Esophagus (tissue), 2 donors: Measurements from ENCODE around the gene IKZF5. TPM values are rescaled to one million over a fixed set of nuclear protein-coding genes. Genes with fewer than 3 reads are reported as not detected.

Experiments
- H3K27ac ChIP-seq, 2 donors: one replicate each; pipeline ENCODE4 v1.5.1; 2013; ENCODE audit warnings: low read depth in 2 of 2, mild to moderate bottlenecking in 2 of 2, inconsistent platforms in 1 of 2, low read length in 1 of 2, moderate library complexity in 1 of 2
- H3K27me3 ChIP-seq, 2 donors: one replicate each; pipeline ENCODE4 v1.6.1; 2013; ENCODE audit warnings: low read length in 2 of 2, control low read depth in 1 of 2, mild to moderate bottlenecking in 1 of 2; ENCODE audit not compliant: insufficient read depth in 2 of 2, control insufficient read depth in 1 of 2
- H3K36me3 ChIP-seq, 2 donors: one replicate each; pipeline ENCODE4 v1.6.1; 2013; ENCODE audit warnings: low read length in 1 of 2; ENCODE audit not compliant: control insufficient read depth in 2 of 2, insufficient read depth in 2 of 2
- H3K4me1 ChIP-seq, 2 donors: one replicate each; pipeline ENCODE4 v1.6.1; 2013; ENCODE audit warnings: low read length in 1 of 2; ENCODE audit not compliant: control insufficient read depth in 2 of 2, insufficient read depth in 2 of 2
- H3K4me3 ChIP-seq, 2 donors: one replicate each; pipeline ENCODE4 v1.5.1; 2013; ENCODE audit warnings: low read length in 2 of 2, mild to moderate bottlenecking in 2 of 2, low read depth in 1 of 2, moderate library complexity in 1 of 2
- H3K9me3 ChIP-seq, 2 donors: one replicate each; pipeline ENCODE4 v1.6.1; 2013; ENCODE audit warnings: mild to moderate bottlenecking in 2 of 2, low read depth in 1 of 2, low read length in 1 of 2, moderate library complexity in 1 of 2; ENCODE audit not compliant: control insufficient read depth in 2 of 2, insufficient read depth in 1 of 2
- WGBS, 2 donors: extraction: QIAGEN DNeasy Blood & Tissue Kit; methylation state at CpG; one replicate each; pipeline ENCODE4 v1.1.7; 2013; 5-methylcytosine and 5-hydroxymethylcytosine counted together
- polyA plus RNA-seq, 2 donors: library from polyadenylated mRNA; stranded (reverse); fragments of 200-250 nt; gene quantifications; one replicate each; pipeline ENCODE4 v1.2.3, GENCODE V29; 2013
- donor health status: healthy with polysubstance abuse.
- donor health status: Bipolar disorder and iron deficiency.

IKZF5 gene
- polyA plus RNA-seq, 2 donors = 4.5 to 7.2 TPM

GRCh38 chr10:123035467-123036086, 27.0 kb upstream of the IKZF5 start:
- Histone ChIP-seq H3K36me3 (peaks cover 0 to 3% of the 10 kb centered on the region in 2 donors), H3K27ac (no peak overlapping the region), H3K9me3 (no peaks in the 10 kb centered on the region), H3K27me3 (no peaks in the 10 kb centered on the region), H3K4me3 (no peak overlapping the region), H3K4me1 (no peaks in the 10 kb centered on the region)
- WGBS, 2 donors = 82 to 87% methylated on average over 8 of the region's 8 CpGs

- no peaks in the 10 kb centered on the region for H3K27me3 ChIP-seq
- peaks cover 0 to 3% of the 10 kb centered on the region in 2 donors for H3K36me3 ChIP-seq
- no peaks in the 10 kb centered on the region for H3K4me1 ChIP-seq
- H3K4me3 ChIP-seq = no peak overlapping the region
- H3K9me3 ChIP-seq = no peaks in the 10 kb centered on the region
- no peak overlapping the region for H3K27ac ChIP-seq
Observed at GRCh38 chr10:123034332-123034731, 25.7 kb upstream of the IKZF5 start.

- Histone ChIP-seq H3K36me3 (no peaks in the 10 kb centered on the region), H3K27me3 (no peaks in the 10 kb centered on the region), H3K27ac (no peak overlapping the region), H3K4me1 (no peaks in the 10 kb centered on the region), H3K9me3 (no peaks in the 10 kb centered on the region), H3K4me3 (no peak overlapping the region)
- 79 to 83% methylated on average over 1 of the region's 1 CpG for WGBS, 2 donors
Observed at GRCh38 chr10:123031124-123031523, 22.5 kb upstream of the IKZF5 start.

GRCh38 chr10:123027861-123028260, 19.3 kb upstream of the IKZF5 start:
- Histone ChIP-seq H3K27ac (no peak overlapping the region), H3K9me3 (no peaks in the 10 kb centered on the region), H3K27me3 (no peaks in the 10 kb centered on the region), H3K4me1 (no peaks in the 10 kb centered on the region), H3K4me3 (no peak overlapping the region), H3K36me3 (no peaks in the 10 kb centered on the region)

- Histone ChIP-seq H3K4me1 (no peaks in the 10 kb centered on the region), H3K36me3 (no peaks in the 10 kb centered on the region), H3K27ac (no peak overlapping the region), H3K4me3 (no peak overlapping the region), H3K9me3 (no peaks in the 10 kb centered on the region), H3K27me3 (no peaks in the 10 kb centered on the region)
- 59 to 61% methylated on average over 1 of the region's 1 CpG for WGBS, 2 donors
Observed at GRCh38 chr10:123026302-123026701, 17.7 kb upstream of the IKZF5 start.

GRCh38 chr10:123024540-123024939, 15.9 kb upstream of the IKZF5 start:
- Histone ChIP-seq H3K36me3 (no peaks in the 10 kb centered on the region), H3K27ac (no peak overlapping the region), H3K4me3 (no peak overlapping the region), H3K9me3 (no peaks in the 10 kb centered on the region), H3K27me3 (no peaks in the 10 kb centered on the region), H3K4me1 (no peaks in the 10 kb centered on the region)
- 71 to 72% methylated on average over 2 of the region's 2 CpGs for WGBS, 2 donors

GRCh38 chr10:123021517-123021916, 12.9 kb upstream of the IKZF5 start:
- no peak overlapping the region for H3K27ac ChIP-seq
- no peaks in the 10 kb centered on the region for H3K9me3 ChIP-seq
- H3K27me3 ChIP-seq = no peaks in the 10 kb centered on the region
- WGBS, 2 donors = 65% methylated on average over 3 of the region's 3 CpGs
- no peaks in the 10 kb centered on the region for H3K4me1 ChIP-seq
- no peak overlapping the region for H3K4me3 ChIP-seq
- no peaks in the 10 kb centered on the region for H3K36me3 ChIP-seq

GRCh38 chr10:123019941-123020703, 11.5 kb upstream of the IKZF5 start:
- H3K36me3 ChIP-seq = no peaks in the 10 kb centered on the region
- H3K27me3 ChIP-seq = no peaks in the 10 kb centered on the region
- H3K9me3 ChIP-seq = no peaks in the 10 kb centered on the region
- 57 to 79% methylated on average over 1 of the region's 1 CpG for WGBS, 2 donors
- no peaks in the 10 kb centered on the region for H3K4me1 ChIP-seq
- H3K4me3 ChIP-seq = no peak overlapping the region
- no peak overlapping the region for H3K27ac ChIP-seq

GRCh38 chr10:123019264-123019663, 10.7 kb upstream of the IKZF5 start:
- 76 to 87% methylated on average over 3 of the region's 3 CpGs for WGBS, 2 donors
- Histone ChIP-seq H3K4me1 (no peaks in the 10 kb centered on the region), H3K4me3 (no peak overlapping the region), H3K27ac (no peak overlapping the region), H3K27me3 (no peaks in the 10 kb centered on the region), H3K9me3 (no peaks in the 10 kb centered on the region), H3K36me3 (no peaks in the 10 kb centered on the region)

- 87 to 88% methylated on average over 7 of the region's 7 CpGs for WGBS, 2 donors
- Histone ChIP-seq H3K36me3 (no peaks in the 10 kb centered on the region), H3K9me3 (no peaks in the 10 kb centered on the region), H3K27ac (no peak overlapping the region), H3K4me1 (peaks cover under 1 to 4% of the 10 kb centered on the region in 2 donors), H3K27me3 (no peaks in the 10 kb centered on the region), H3K4me3 (no peak overlapping the region)
Observed at GRCh38 chr10:123018531-123018930, 9.9 kb upstream of the IKZF5 start.
